Pancreas (tissue), 10 donors: ENCODE measurements around the gene ITPR1. TPM values are rescaled to one million over a fixed set of nuclear protein-coding genes. Genes with fewer than 3 reads are reported as not detected.

Experiments
- ATAC-seq, 4 donors: fragments of 200-7000 bp; cut with Tn5 transposase; one replicate each; pipeline versions ENCODE4 v1.8.0 to v1.9.1; 2020; ENCODE audit warnings: mild to moderate bottlenecking in 4 of 4, moderate library complexity in 4 of 4
- DNase-seq, 6 donors: peaks; one replicate each; pipeline ENCODE4 v3.0.0-alpha.2; 2020
- FAIRE-seq: peaks from 2 replicates; lab custom pipeline; 2012; peaks lifted over from hg19 to GRCh38; lab: Jason Lieb, UNC
- H3K27ac ChIP-seq, 4 donors: fragments of 200-600 bp; sonication (generic); 1 replicate in 3 of 4; 2 replicates in 1 of 4; pipeline versions ENCODE4 v1.5.0 to v1.8.0; 2020
- H3K27me3 ChIP-seq, 4 donors: fragments of 200-600 bp; one replicate each; pipeline ENCODE4 v1.8.0; 2021
- H3K36me3 ChIP-seq, 3 donors: fragments of 200-600 bp; sonication (generic) in 1 of 3; one replicate each; pipeline versions ENCODE4 v1.5.0 to v1.8.0; 2020 to 2021
- H3K4me1 ChIP-seq, 3 donors: fragments of 200-600 bp; one replicate each; pipeline ENCODE4 v1.8.0; 2021
- H3K4me3 ChIP-seq, 4 donors: fragments of 200-600 bp; sonication (generic) in 2 of 4; one replicate each; pipeline versions ENCODE4 v1.5.0 to v1.8.0; 2020 to 2021
- H3K9me3 ChIP-seq, 4 donors: fragments of 200-600 bp; one replicate each; pipeline ENCODE4 v1.8.0; 2021
- CTCF ChIP-seq, 4 donors: fragments of 200-600 bp; sonication (generic) in 3 of 4; IDR thresholded peaks; one replicate each; pipeline versions ENCODE4 v1.5.0 to v1.8.0; 2021; ENCODE audit warnings: antibody characterized with exemption in 4 of 4
- WGBS, 2 donors: extraction: QIAGEN DNeasy Blood & Tissue Kit; methylation state at CpG; one replicate each; pipeline ENCODE4 v1.1.7; 2013; 5-methylcytosine and 5-hydroxymethylcytosine counted together
- intact Hi-C, 3 donors: fragments of 100-400 bp; cut with DNase I; formaldehyde crosslinking; loops; one replicate each; pipeline versions ENCODE4 v1.11.1 to v1.14.2; 2022
- polyA plus RNA-seq, 2 donors: library from polyadenylated mRNA; stranded (reverse); fragments of 200-250 nt; gene quantifications; one replicate each; pipeline ENCODE4 v1.2.3, GENCODE V29; 2013
- total RNA-seq, 6 donors: library from RNA; stranded (reverse); fragmentation: NEBNext Ultra II Directional in 4 of 6; extraction: Animal tissue kit (Norgen Biotek cat#: 25700) in 4 of 6; gene quantifications; one replicate each; pipeline versions ENCODE4 v1.2.1 to v1.2.4, GENCODE V29; 2021 to 2023
- donor health status: healthy with polysubstance abuse.
- donor health status: DM: no; HTN: no; CAD: no; lungs with moderate emphysema.
- donor health status: DM: no; HTN: no; CAD: no.
- donor health status: control.
- donor health status: control.
- donor health status: Bipolar disorder and iron deficiency.
- donor health status: DM: yes; HTN: yes; CAD: no.
- donor health status: DM: no; HTN: no; CAD: no.
- donor health status: DM: no; HTN: no; CAD: no.
- donor health status: DM: yes; HTN: yes; CAD: no.

ITPR1 gene
- total and polyA plus RNA-seq, 8 donors, result 4.5 to 19.1 (median 10.1) TPM

- intact Hi-C loops, result loop anchor here in 1 of 3 donors (5.0 to 10.0 kb wide), 2 partner anchors 53 to 260 kb away; no protein-coding TSS in a partner anchor
- DNase-seq, result peak in 4 of 6 donors; percentile 62 to 75 (median 72)
- peaks cover 46 to 56% (median 48%) of the 10 kb centered on the region in 3 donors for H3K4me1 ChIP-seq
These were observed 229.0 kb downstream of the ITPR1 start for GRCh38 chr3:4722103-4722502.

GRCh38 chr3:4724051-4724629, 231.0 kb downstream of the ITPR1 start:
- peak in 1 of 4 donors; percentile 15 for ATAC-seq
- Histone ChIP-seq H3K4me3 (no peak overlapping the region), H3K4me1 (peaks cover 31 to 47% (median 33%) of the 10 kb centered on the region in 3 donors), H3K9me3 (no peaks in the 10 kb centered on the region), H3K27me3 (no peaks in the 10 kb centered on the region), H3K27ac (peak overlapping the region in 2 of 4 donors; percentile 19 to 28), H3K36me3 (no peaks in the 10 kb centered on the region)
- TF ChIP-seq CTCF (IDR thresholded peaks at IDR 0.05), result no peak
- intact Hi-C loops, result loop anchor here in 1 of 3 donors (5.0 to 10.0 kb wide), 2 partner anchors 51 to 258 kb away; no protein-coding TSS in a partner anchor
- 24 to 31% methylated on average over 10 of the region's 10 CpGs for WGBS, 2 donors
- DNase-seq, result peak in 2 of 6 donors; percentile 31 to 50
- FAIRE-seq, result no peak

More at GRCh38 chr3:4722103-4722502, 229.0 kb downstream of the ITPR1 start:
- ATAC-seq (peak; percentile 62 to 80 (median 78)), FAIRE-seq (peak; percentile 29)
- Histone ChIP-seq H3K9me3 (no peaks in the 10 kb centered on the region), H3K27ac (peak overlapping the region in 3 of 4 donors; percentile 44 to 83 (median 69)), H3K36me3 (no peaks in the 10 kb centered on the region), H3K27me3 (no peaks in the 10 kb centered on the region), H3K4me3 (no peak overlapping the region)
- peak in 1 of 4 donors; percentile 16 for TF ChIP-seq CTCF (IDR thresholded peaks at IDR 0.05)
- 9 to 12% methylated on average over 6 of the region's 6 CpGs for WGBS, 2 donors

GRCh38 chr3:4726549-4726948, 233.4 kb downstream of the ITPR1 start:
- FAIRE-seq, result no peak
- peaks cover 9 to 36% (median 9%) of the 10 kb centered on the region in 3 donors for H3K4me1 ChIP-seq
- no peak overlapping the region for H3K4me3 ChIP-seq
- no peaks in the 10 kb centered on the region for H3K9me3 ChIP-seq
- intact Hi-C loops, result loop anchor here in 1 of 3 donors (10.0 kb wide), 1 partner anchor 48 kb away; no protein-coding TSS in a partner anchor
- no peak overlapping the region for H3K27ac ChIP-seq
- ATAC-seq, result no peak
- H3K27me3 ChIP-seq, result no peaks in the 10 kb centered on the region
- DNase-seq, result no peak
- WGBS, 2 donors, result 78 to 83% methylated on average over 5 of the region's 5 CpGs
- no peak for TF ChIP-seq CTCF (IDR thresholded peaks at IDR 0.05)
- no peaks in the 10 kb centered on the region for H3K36me3 ChIP-seq

GRCh38 chr3:4729061-4729973, 236.2 kb downstream of the ITPR1 start:
- Histone ChIP-seq H3K4me3 (no peak overlapping the region), H3K9me3 (no peaks in the 10 kb centered on the region), H3K27ac (peak overlapping the region in 3 of 4 donors; percentile 29 to 78 (median 70)), H3K27me3 (no peaks in the 10 kb centered on the region), H3K36me3 (no peaks in the 10 kb centered on the region), H3K4me1 (peaks cover under 1 to 16% (median 2%) of the 10 kb centered on the region in 3 donors)
- peak; percentile 78 to 89 (median 86) for ATAC-seq
- peak in 2 of 6 donors; percentile 39 to 45 for DNase-seq
- TF ChIP-seq CTCF (IDR thresholded peaks at IDR 0.05), result no peak
- intact Hi-C loops, result loop anchor here in 1 of 3 donors (10.0 kb wide), 1 partner anchor 45 kb away; no protein-coding TSS in a partner anchor
- WGBS, 2 donors, result 22 to 27% methylated on average over 6 of the region's 6 CpGs
- no peak for FAIRE-seq
